Endodermal cell (in vitro differentiated cells): ENCODE data around the gene TTC31. TPM values are rescaled to one million over a fixed set of nuclear protein-coding genes. Genes with fewer than 3 reads are reported as not detected.

Experiments
- DNase-seq: peaks from one replicate; pipeline ENCODE4 v3.0.0-alpha.2; 2017
- H3K27ac ChIP-seq: 2 replicates; pipeline ENCODE4 v1.5.1; 2013; ENCODE audit warnings: mild to moderate bottlenecking, low read depth, low read length, moderate library complexity
- H3K27me3 ChIP-seq: 2 replicates; pipeline ENCODE4 v1.6.1; 2013; ENCODE audit warnings: mild to moderate bottlenecking, low read length, moderate library complexity; ENCODE audit not compliant: insufficient read depth, control insufficient read depth, poor library complexity, severe bottlenecking
- H3K36me3 ChIP-seq: 2 replicates; pipeline ENCODE4 v1.7.0; 2013; ENCODE audit warnings: mild to moderate bottlenecking, low read length, moderate library complexity; ENCODE audit not compliant: control insufficient read depth, insufficient read depth
- H3K4me1 ChIP-seq: one replicate; pipeline ENCODE4 v1.7.0; 2013; ENCODE audit warnings: low read length; ENCODE audit not compliant: control insufficient read depth, insufficient read depth
- H3K4me3 ChIP-seq: 2 replicates; pipeline ENCODE4 v1.5.1; 2013; ENCODE audit warnings: mild to moderate bottlenecking, low read length, moderate library complexity
- H3K9ac ChIP-seq: 2 replicates; pipeline ENCODE4 v1.6.1; 2013; ENCODE audit warnings: mild to moderate bottlenecking, low read length, moderate library complexity; ENCODE audit not compliant: poor library complexity, severe bottlenecking; ENCODE audit errors: extremely low read depth
- H3K9me3 ChIP-seq: 2 replicates; pipeline ENCODE4 v1.6.1; 2013; ENCODE audit warnings: mild to moderate bottlenecking, low read length, moderate library complexity; ENCODE audit not compliant: control insufficient read depth
- H3K27ac Mint-ChIP-seq: 2 replicates; pipeline ENCODE4 v1.8.0; 2020; ENCODE audit warnings: mixed read lengths
- H3K27me3 Mint-ChIP-seq: 2 replicates; pipeline ENCODE4 v1.8.0; 2021; ENCODE audit warnings: mild to moderate bottlenecking, mixed read lengths; ENCODE audit not compliant: insufficient read depth
- H3K36me3 Mint-ChIP-seq: 2 replicates; pipeline ENCODE4 v1.8.0; 2020; ENCODE audit warnings: low read depth, mixed read lengths
- H3K4me1 Mint-ChIP-seq: 2 replicates; pipeline ENCODE4 v1.8.0; 2020; ENCODE audit warnings: mixed read lengths
- H3K4me3 Mint-ChIP-seq: 2 replicates; pipeline ENCODE4 v1.8.0; 2020; ENCODE audit warnings: mild to moderate bottlenecking, moderate library complexity, mixed read lengths
- H3K9me3 Mint-ChIP-seq: 2 replicates; pipeline ENCODE4 v1.8.0; 2020; ENCODE audit warnings: mild to moderate bottlenecking, mixed read lengths
- CTCF ChIP-seq: fragments of 200-600 bp; sonication (generic); conservative IDR thresholded peaks from 2 replicates; pipeline ENCODE4 v1.5.0; 2021; ENCODE audit warnings: antibody characterized with exemption, mild to moderate bottlenecking
- WGBS, 2 experiments: methylation state at CpG; one replicate each; pipeline versions ENCODE4 v1.1.5 to v1.1.7; 2013; ENCODE audit warnings: missing lambda C conversion rate in 2 of 2, mixed read lengths in 1 of 2; ENCODE audit not compliant: insufficient coverage in 1 of 2, insufficient read length in 1 of 2; 5-methylcytosine and 5-hydroxymethylcytosine counted together
- total RNA-seq, 2 donors: library from RNA; stranded (reverse); fragmentation: NEBNext Ultra II Directional in 1 of 2; extraction: Animal tissue kit (Norgen Biotek cat#: 25700) in 1 of 2; gene quantifications; 2 replicates in 1 of 2; 3 replicates in 1 of 2; pipeline ENCODE4 v1.2.1, GENCODE V29; 2021

TTC31 gene
- total RNA-seq, 2 donors from 2014 or later: 31.5 to 32.4 TPM

GRCh38 chr2:74447230-74447999 is 35.5 kb upstream of the TTC31 start:
- no peaks in the 10 kb centered on the region for H3K27me3 ChIP-seq
- H3K4me3 ChIP-seq: no peak overlapping the region
- Mint-ChIP-seq H3K4me1 (peaks cover 8% of the 10 kb centered on the region), H3K4me3 (no peak overlapping the region), H3K9me3 (no peaks in the 10 kb centered on the region), H3K27me3 (no peaks in the 10 kb centered on the region), H3K27ac (no peak overlapping the region), H3K36me3 (no peaks in the 10 kb centered on the region)
- H3K4me1 ChIP-seq: peaks cover 4% of the 10 kb centered on the region
- WGBS, 2 experiments: 98 to 100% methylated on average over 1 to 5 of the region's 5 CpGs
- no peak overlapping the region for H3K27ac ChIP-seq
- H3K36me3 ChIP-seq: no peaks in the 10 kb centered on the region
- no peak for DNase-seq
- no peaks in the 10 kb centered on the region for H3K9me3 ChIP-seq
- H3K9ac ChIP-seq: no peak overlapping the region
- no peak for TF ChIP-seq CTCF

- Histone ChIP-seq H3K9ac (no peak overlapping the region), H3K4me1 (peaks cover 7% of the 10 kb centered on the region), H3K36me3 (no peaks in the 10 kb centered on the region), H3K27ac (no peak overlapping the region), H3K27me3 (no peaks in the 10 kb centered on the region), H3K9me3 (no peaks in the 10 kb centered on the region), H3K4me3 (no peak overlapping the region)
- Mint-ChIP-seq H3K4me1 (peaks cover 16% of the 10 kb centered on the region), H3K27ac (no peak overlapping the region), H3K36me3 (no peaks in the 10 kb centered on the region), H3K4me3 (no peak overlapping the region), H3K27me3 (no peaks in the 10 kb centered on the region), H3K9me3 (no peaks in the 10 kb centered on the region)
- WGBS, 2 experiments: 96 to 100% methylated on average over 1 to 2 of the region's 2 CpGs
- no peak for TF ChIP-seq CTCF
- no peak for DNase-seq
These were observed 34.1 kb upstream of the TTC31 start for GRCh38 chr2:74448771-74449170.

- no peak overlapping the region for H3K4me3 Mint-ChIP-seq
- H3K4me1 Mint-ChIP-seq: peaks cover 18% of the 10 kb centered on the region
- H3K9me3 ChIP-seq: no peaks in the 10 kb centered on the region
- peaks cover 7% of the 10 kb centered on the region for H3K4me1 ChIP-seq
- H3K27me3 ChIP-seq: no peaks in the 10 kb centered on the region
- H3K9ac ChIP-seq: no peak overlapping the region
- H3K9me3 Mint-ChIP-seq: no peaks in the 10 kb centered on the region
- no peak overlapping the region for H3K27ac ChIP-seq
- no peak overlapping the region for H3K4me3 ChIP-seq
- H3K27ac Mint-ChIP-seq: no peak overlapping the region
- WGBS, 2 experiments: 71 to 92% methylated on average over 1 to 3 of the region's 3 CpGs
- no peak for DNase-seq
- H3K36me3 ChIP-seq: no peaks in the 10 kb centered on the region
- H3K27me3 Mint-ChIP-seq: no peaks in the 10 kb centered on the region
- H3K36me3 Mint-ChIP-seq: no peaks in the 10 kb centered on the region
- TF ChIP-seq CTCF: no peak
These were observed 32.2 kb upstream of the TTC31 start for GRCh38 chr2:74450570-74451190.
